A549 treated with AZD9567 at 1 μM for 4 hours (cell line): ENCODE measurements around the gene ZNF71. TPM values are rescaled to one million over a fixed set of nuclear protein-coding genes. Genes with fewer than 3 reads are reported as not detected.

Experiments used
- total RNA-seq: library from RNA; stranded (reverse); fragments of 200-300 nt; extraction: Qiagen RNA extraction; gene quantifications from 5 replicates; pipeline ENCODE4 v1.2.3, GENCODE V29; 2022; ENCODE audit not compliant: insufficient read depth

The ZNF71 gene
- 10.5 to 12.5 TPM (median 11.6 TPM) in 5 replicates for total RNA-seq

DNA sequence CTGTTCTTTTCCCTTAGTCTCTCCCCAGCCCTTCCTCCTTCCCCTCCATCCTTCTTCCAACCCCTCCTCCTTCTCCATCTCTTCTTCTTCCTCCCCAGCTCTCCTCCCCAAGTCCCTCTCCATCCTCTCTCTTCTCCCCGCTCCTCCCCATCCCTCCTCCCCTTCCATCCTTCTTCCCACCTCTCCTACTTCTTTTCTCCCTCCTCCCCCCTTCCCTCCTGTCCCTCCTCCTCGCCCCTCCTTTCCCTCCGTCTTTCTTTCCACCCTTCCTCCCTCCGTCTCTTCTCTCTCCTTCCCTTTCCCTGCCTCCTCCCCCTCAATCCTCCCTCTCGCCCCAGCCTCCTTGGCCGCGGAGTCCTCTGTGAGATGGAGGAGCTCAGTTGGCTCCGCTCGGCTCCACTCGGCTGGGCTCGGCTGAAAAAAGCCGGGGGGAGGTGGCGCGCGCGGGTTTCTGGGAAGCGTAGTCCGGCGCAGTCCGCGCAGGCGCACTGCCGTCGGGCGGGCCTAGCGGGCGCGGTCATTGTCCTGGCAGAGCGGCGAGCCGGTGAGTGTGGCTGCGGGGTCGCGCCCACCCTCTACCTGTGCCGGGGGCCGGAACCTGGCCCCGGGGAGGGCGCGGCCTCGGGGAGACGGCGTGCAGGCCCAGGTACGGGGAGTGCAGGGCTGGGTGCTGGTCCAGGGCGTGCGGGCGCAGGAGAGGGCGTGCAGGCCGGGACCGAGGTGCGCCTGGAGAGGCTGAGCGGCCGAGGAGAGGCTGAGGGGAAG, at the start of gene ZNF71:
ZNF71 (plus strand) TSS at position 520 of the 765 bp plus-strand sequence. CDS start 6,257 bp downstream, outside the sequence.

DNA sequence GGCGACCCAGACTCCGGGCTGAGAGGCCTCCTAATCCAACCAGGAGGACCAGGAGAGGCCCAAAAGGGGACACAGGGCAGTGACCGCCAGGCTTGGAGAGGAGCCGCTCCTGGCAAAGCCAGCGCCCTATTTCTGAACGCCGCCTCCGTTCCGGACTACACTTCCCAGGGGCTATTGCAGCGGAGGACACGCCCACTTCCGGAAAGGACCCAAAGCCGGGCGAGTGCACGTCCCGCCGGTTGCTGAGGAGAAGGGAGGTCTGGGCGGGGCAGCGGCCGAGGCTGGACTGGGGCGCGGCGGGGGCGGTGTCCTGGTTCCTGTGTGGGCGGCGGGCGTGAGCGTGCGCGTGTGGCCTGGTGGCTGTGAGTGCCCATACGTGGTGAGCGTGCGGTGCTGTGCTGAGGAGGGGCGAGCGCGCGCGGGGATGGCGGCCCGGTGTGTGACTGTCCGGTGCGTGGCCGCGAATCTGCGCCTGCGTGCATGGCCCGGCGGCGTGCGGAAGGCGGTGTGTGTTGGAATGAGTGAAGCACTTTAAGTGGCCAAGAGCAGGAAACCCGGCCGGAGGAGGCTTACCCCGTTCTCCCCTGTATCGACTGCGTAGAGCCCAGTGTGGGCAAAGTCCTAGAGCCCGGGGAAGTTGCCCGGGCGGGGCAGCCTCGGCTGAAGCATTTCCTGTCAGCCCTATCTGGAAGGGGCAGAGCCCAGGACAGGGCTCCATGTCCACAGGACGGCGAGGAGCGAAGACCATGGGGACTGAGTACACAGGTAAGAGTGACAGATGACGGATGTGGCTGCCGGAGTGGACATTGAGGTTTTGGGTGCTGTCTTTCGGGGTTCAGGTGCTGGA, 27.6 kb upstream of the ZNF71 start, which contains the start of gene ZNF470:
ZNF470 (plus strand) TSS at position 195 of the 847 bp plus-strand sequence. CDS start 2,844 bp downstream, outside the sequence.

DNA sequence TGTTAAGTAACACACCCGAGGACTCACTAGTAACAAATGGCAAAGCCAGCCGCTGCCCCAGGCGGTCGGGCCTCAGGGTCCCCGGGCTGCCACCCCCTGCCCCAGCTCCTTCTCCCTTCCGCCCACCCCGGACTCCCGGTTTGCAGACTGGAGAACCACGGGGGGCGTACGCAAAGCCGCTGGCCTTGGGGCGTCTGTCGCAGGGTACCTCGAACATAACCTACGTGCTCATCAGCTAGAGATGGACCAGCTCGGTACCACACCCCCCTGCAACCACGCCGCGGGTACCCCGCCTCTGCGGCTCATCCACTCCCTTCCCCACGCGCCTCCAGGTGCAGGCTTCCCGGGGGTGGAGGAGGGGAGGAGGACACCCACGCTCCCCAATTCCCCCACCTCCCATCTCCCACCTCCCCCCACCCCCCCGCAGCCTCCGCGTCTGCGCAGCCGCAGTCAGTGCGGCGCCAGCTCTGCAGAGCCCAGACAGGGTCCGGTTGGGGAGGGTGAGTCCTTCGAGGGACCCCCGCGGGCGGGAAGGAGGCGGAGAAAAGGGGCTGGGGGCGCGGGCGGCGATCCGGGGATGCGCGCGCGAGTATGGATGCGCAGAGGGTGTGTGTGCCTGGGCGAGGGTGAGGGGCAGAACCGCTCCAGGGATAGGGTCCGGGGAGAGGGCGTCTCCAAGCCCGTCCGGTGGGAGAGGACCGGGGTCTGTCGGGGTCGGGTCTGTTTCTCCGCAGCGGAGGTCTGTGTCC, 47.8 kb downstream of the ZNF71 start, which contains the start of gene SMIM17:
SMIM17 (plus strand) TSS at position 449 of the 749 bp plus-strand sequence. CDS start 2,509 bp downstream, outside the sequence.

DNA sequence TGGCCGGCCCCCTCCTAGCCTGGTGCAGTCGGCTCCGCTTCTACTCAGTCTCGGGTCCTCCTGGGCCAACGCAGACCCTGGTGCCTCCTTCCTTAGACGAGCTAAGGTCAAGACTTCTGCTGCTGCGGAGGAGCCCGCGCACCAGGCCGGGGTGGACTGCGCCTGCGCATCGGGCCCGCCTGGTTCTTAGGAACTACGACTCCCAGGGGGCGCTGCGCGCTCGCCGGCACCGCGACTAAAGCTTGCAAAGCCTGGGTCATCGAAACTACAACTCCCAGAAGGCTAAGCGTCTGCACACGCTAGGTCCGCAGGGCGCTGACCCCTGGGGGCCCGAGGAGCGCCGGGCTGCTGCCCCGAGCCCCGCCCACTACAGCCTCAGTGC, 76.5 kb downstream of the ZNF71 start, which contains the start of gene ZNF835:
ZNF835 (minus strand) TSS at position 145 of the 382 bp plus-strand sequence. CDS start 6,559 bp downstream, outside the sequence.

Other genes with a start within 250 kb of the ZNF71 start
- 0.78 to 1.7 TPM (median 1.2 TPM) in 4 of 5 replicates, not detected in the other for gene ZNF582, start 201.8 kb upstream of the ZNF71 start, total RNA-seq
- gene ZNF583, start 191.0 kb upstream of the ZNF71 start, total RNA-seq: 1.1 to 2.2 TPM (median 1.7 TPM) in 5 replicates
- not detected in 5 replicates for gene ZNF667, start 118.0 kb upstream of the ZNF71 start, total RNA-seq
- 0.02 to 0.17 TPM (median 0.04 TPM) in 4 of 5 replicates, not detected in the other for gene ZNF471, start 87.4 kb upstream of the ZNF71 start, total RNA-seq
- gene ZFP28, start 56.4 kb upstream of the ZNF71 start, total RNA-seq: 2.5 to 4.2 TPM (median 3.8 TPM) in 5 replicates
- 1.2 to 2.0 TPM (median 1.7 TPM) in 5 replicates for gene ZNF470, start 27.8 kb upstream of the ZNF71 start, total RNA-seq
- gene SMIM17, start 47.9 kb downstream of the ZNF71 start, total RNA-seq: 0.11 to 0.22 TPM (median 0.13 TPM) in 4 of 5 replicates, not detected in the other
- not detected in 5 replicates for gene ZNF835, start 76.5 kb downstream of the ZNF71 start, total RNA-seq
- gene PEG3, start 245.4 kb downstream of the ZNF71 start, total RNA-seq: not detected in 5 replicates
- not detected in 5 replicates for gene ZIM2, start 245.4 kb downstream of the ZNF71 start, total RNA-seq